CD4-positive, alpha-beta memory T cell (primary cell): ENCODE measurements around the gene CTBP2. TPM values are rescaled to one million over a fixed set of nuclear protein-coding genes. Genes with fewer than 3 reads are reported as not detected.
A peak's percentile ranks its signal among the peaks of the same experiment; 100 is the strongest.

Experiments
- CTCF ChIA-PET: fragments of 350-600 bp; sonication (Branson Sonifier 250); formaldehyde crosslinking; loops from one replicate; lab custom pipeline; 2021; ENCODE audit warnings: inconsistent platforms; ENCODE audit not compliant: partially characterized antibody; lab: Charles Lee
- POLR2A ChIA-PET: fragments of 350-600 bp; sonication (Branson Sonifier 250); formaldehyde crosslinking; loops from one replicate; lab custom pipeline; 2021; ENCODE audit not compliant: partially characterized antibody; lab: Charles Lee
- DNase-seq, 5 donors: peaks; one replicate each; pipeline versions ENCODE4 v3.0.0 to v3.0.0-alpha.2; 2020 to 2022; ENCODE audit warnings: mixed read lengths in 1 of 5
- H3K27ac ChIP-seq: one replicate; pipeline ENCODE4 v1.7.0; 2013; ENCODE audit warnings: low read depth, low read length
- H3K27me3 ChIP-seq: 2 replicates; pipeline ENCODE4 v1.7.0; 2013; ENCODE audit warnings: mild to moderate bottlenecking, low read length, moderate library complexity; ENCODE audit not compliant: insufficient read depth
- H3K36me3 ChIP-seq: 2 replicates; pipeline ENCODE4 v1.7.0; 2013; ENCODE audit warnings: mild to moderate bottlenecking, low read length, moderate library complexity; ENCODE audit not compliant: insufficient read depth
- H3K4me1 ChIP-seq: 2 replicates; pipeline ENCODE4 v1.7.0; 2013; ENCODE audit warnings: mild to moderate bottlenecking, low read length, moderate library complexity; ENCODE audit not compliant: insufficient read depth
- H3K4me3 ChIP-seq, 2 donors: one replicate each; pipeline ENCODE4 v1.7.0; 2013; ENCODE audit warnings: low read length in 2 of 2, mild to moderate bottlenecking in 1 of 2
- H3K9me3 ChIP-seq, 2 donors: one replicate each; pipeline ENCODE4 v1.7.0; 2013; ENCODE audit warnings: low read length in 2 of 2, control low read depth in 1 of 2; ENCODE audit not compliant: control insufficient read depth in 1 of 2
- H3K27ac Mint-ChIP-seq, 7 donors: one replicate each; pipeline ENCODE4 v1.8.0; 2020 to 2021; ENCODE audit warnings: mixed read lengths in 7 of 7, mild to moderate bottlenecking in 6 of 7, inconsistent platforms in 3 of 7, moderate library complexity in 3 of 7
- H3K27me3 Mint-ChIP-seq, 2 donors: one replicate each; pipeline ENCODE4 v1.8.0; 2020 to 2021; ENCODE audit warnings: mixed read lengths in 2 of 2
- H3K36me3 Mint-ChIP-seq, 2 donors: one replicate each; pipeline ENCODE4 v1.8.0; 2020 to 2021; ENCODE audit warnings: mixed read lengths in 2 of 2, inconsistent platforms in 1 of 2, mild to moderate bottlenecking in 1 of 2
- H3K4me1 Mint-ChIP-seq, 4 donors: one replicate each; pipeline ENCODE4 v1.8.0; 2020 to 2021; ENCODE audit warnings: mixed read lengths in 4 of 4, mild to moderate bottlenecking in 1 of 4
- H3K4me3 Mint-ChIP-seq, 8 donors: one replicate each; pipeline ENCODE4 v1.8.0; 2020 to 2021; ENCODE audit warnings: mixed read lengths in 8 of 8, mild to moderate bottlenecking in 7 of 8, moderate library complexity in 6 of 8, inconsistent platforms in 3 of 8
- H3K9me3 Mint-ChIP-seq, 8 donors: one replicate each; pipeline ENCODE4 v1.8.0; 2020 to 2021; ENCODE audit warnings: mixed read lengths in 8 of 8, mild to moderate bottlenecking in 5 of 8, inconsistent platforms in 3 of 8, moderate library complexity in 1 of 8
- intact Hi-C: fragments of 100-400 bp; cut with micrococcal nuclease; formaldehyde crosslinking; loops from one replicate; pipeline ENCODE4 v1.15.1; 2023
- polyA plus RNA-seq, 2 donors: library from polyadenylated mRNA; unstranded; fragments of 300-500 nt; fragmentation: Illumina TruSeq; gene quantifications; one replicate each; pipeline ENCODE4 v1.2.3, GENCODE V29; 2021
- total RNA-seq, 2 experiments: library from RNA; stranded (reverse); gene quantifications; one replicate each; pipeline ENCODE4 v1.2.3, GENCODE V29; 2021

CTBP2 gene
- total and polyA plus RNA-seq, 4 experiments from 2014 or later = 0.16 to 0.97 (median 0.61) TPM; not detected in 1

DNA sequence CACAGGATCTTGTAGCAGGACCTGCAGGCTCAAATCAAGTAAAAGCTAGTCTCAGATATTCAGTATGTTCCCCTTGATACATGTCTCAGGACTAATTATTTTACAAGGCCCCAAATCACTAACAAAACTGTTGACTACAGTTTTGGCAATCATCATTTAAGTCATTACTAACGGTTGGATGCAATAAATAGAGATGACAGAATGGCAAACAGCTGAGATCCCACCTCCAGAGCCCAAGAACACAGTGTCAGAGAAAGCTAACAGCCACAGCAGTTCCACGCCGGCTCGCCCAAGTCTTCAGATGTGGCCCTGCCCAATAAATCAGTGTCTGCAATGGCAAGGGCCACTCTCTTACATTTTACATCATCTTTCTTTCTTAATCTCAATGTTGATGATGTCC is 87.6 kb downstream of the CTBP2 start:
- DNase-seq = no peak
- H3K27me3 ChIP-seq = no peaks in the 10 kb centered on the region
- no peaks in the 10 kb centered on the region for H3K36me3 Mint-ChIP-seq
- no peaks in the 10 kb centered on the region for H3K9me3 Mint-ChIP-seq
- H3K36me3 ChIP-seq = no peaks in the 10 kb centered on the region
- peaks cover 1 to 3% of the 10 kb centered on the region in 2 donors for H3K27me3 Mint-ChIP-seq
- no peaks in the 10 kb centered on the region for H3K9me3 ChIP-seq
- H3K27ac Mint-ChIP-seq = no peak overlapping the region
- no peak overlapping the region for H3K4me3 Mint-ChIP-seq
- no peak overlapping the region for H3K27ac ChIP-seq
- ChIA-PET POLR2A (no interaction called here), CTCF (no interaction called here)
- no peak overlapping the region for H3K4me3 ChIP-seq
- no peaks in the 10 kb centered on the region for H3K4me1 Mint-ChIP-seq
- no peaks in the 10 kb centered on the region for H3K4me1 ChIP-seq
- intact Hi-C loops = no loop called here

DNA sequence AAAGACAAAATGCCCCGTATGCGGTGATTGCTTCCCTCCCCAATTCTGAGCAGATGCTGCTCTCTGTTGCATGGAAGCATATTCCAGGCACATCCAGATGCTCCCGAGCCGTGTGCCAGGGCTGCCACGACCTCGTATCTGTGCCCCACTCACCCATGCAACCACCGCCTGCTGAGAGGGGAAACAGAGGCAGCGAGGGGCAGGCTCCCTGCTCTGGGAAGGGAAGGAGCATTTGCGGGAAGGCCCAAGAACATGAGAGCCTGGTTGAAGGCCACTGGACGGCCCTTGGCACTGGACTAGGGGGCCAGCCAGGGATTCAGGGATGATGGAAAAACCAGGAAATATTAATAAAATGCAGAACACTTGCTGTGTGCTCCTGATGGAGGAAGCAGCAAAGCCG is 89.4 kb downstream of the CTBP2 start:
- no peak overlapping the region for H3K4me3 ChIP-seq
- no peak overlapping the region for H3K27ac ChIP-seq
- peaks cover 0 to 3% of the 10 kb centered on the region in 2 donors for H3K27me3 Mint-ChIP-seq
- intact Hi-C loops = no loop called here
- POLR2A ChIA-PET = no interaction called here
- no peak overlapping the region for H3K27ac Mint-ChIP-seq
- H3K36me3 ChIP-seq = no peaks in the 10 kb centered on the region
- no peak overlapping the region for H3K4me3 Mint-ChIP-seq
- CTCF ChIA-PET = no interaction called here
- no peaks in the 10 kb centered on the region for H3K4me1 ChIP-seq
- H3K9me3 Mint-ChIP-seq = no peaks in the 10 kb centered on the region
- no peaks in the 10 kb centered on the region for H3K36me3 Mint-ChIP-seq
- H3K4me1 Mint-ChIP-seq = no peaks in the 10 kb centered on the region
- H3K9me3 ChIP-seq = no peaks in the 10 kb centered on the region
- no peak for DNase-seq
- no peaks in the 10 kb centered on the region for H3K27me3 ChIP-seq

DNA sequence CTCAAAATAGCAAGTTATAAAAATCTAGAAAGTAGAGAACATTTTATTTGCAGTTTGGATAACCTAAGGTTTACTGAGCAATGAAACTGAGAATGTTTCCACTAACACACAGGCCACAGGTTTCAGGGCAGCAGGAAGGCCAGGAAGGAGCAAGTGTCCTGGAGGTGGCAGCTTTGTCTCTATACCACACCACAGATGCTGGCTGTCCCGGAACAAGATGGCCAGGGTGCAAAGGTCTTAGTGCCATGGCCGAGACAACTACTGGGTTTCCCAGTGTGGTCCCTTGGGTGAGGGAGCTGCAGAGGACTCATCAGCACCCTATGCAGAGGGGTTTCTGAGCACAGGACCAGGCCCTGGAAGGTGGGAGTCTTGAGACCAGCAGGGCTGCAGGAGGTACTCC is 92.0 kb downstream of the CTBP2 start:
- Mint-ChIP-seq H3K36me3 (no peaks in the 10 kb centered on the region), H3K4me1 (peaks cover 11 to 15% (median 14%) of the 10 kb centered on the region in 4 donors), H3K4me3 (no peak overlapping the region), H3K27ac (no peak overlapping the region), H3K27me3 (peaks cover 0 to 2% of the 10 kb centered on the region in 2 donors), H3K9me3 (no peaks in the 10 kb centered on the region)
- no peak for DNase-seq
- Histone ChIP-seq H3K27me3 (no peaks in the 10 kb centered on the region), H3K9me3 (no peaks in the 10 kb centered on the region), H3K27ac (no peak overlapping the region), H3K36me3 (no peaks in the 10 kb centered on the region), H3K4me3 (no peak overlapping the region), H3K4me1 (peaks cover 19% of the 10 kb centered on the region)
- ChIA-PET CTCF (interaction anchor here (0.7 to 1.3 kb wide), 2 partner anchors 10 to 20 kb away, joined by 3 read pairs; no protein-coding TSS in a partner anchor), POLR2A (no interaction called here)
- intact Hi-C loops = no loop called here

DNA sequence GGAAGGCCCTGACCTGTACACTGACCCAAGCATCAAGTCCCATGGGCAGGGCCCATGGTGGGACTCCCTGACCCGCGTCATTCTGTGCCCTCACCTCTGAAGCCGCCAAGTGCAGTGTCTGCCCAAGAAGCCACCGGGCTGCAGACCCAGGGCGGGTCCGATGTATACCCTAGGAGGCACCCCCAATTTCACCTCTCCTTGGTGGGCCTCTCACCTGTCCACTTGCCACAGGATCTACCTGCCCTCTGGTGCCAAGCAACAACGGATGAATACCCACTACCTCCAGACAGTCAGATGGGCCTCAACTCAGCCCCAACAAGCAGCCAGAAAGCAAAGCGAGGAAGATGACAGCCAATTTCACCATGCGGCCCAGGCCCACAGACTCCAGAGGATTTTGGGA is 92.6 kb downstream of the CTBP2 start:
- no peaks in the 10 kb centered on the region for H3K9me3 ChIP-seq
- ChIA-PET CTCF (interaction anchor here (0.7 to 1.3 kb wide), 2 partner anchors 11 to 19 kb away, joined by 3 read pairs; no protein-coding TSS in a partner anchor), POLR2A (no interaction called here)
- Mint-ChIP-seq H3K27ac (no peak overlapping the region), H3K4me3 (no peak overlapping the region), H3K36me3 (no peaks in the 10 kb centered on the region), H3K4me1 (peaks cover 11 to 15% (median 14%) of the 10 kb centered on the region in 4 donors), H3K27me3 (peaks cover 0 to 2% of the 10 kb centered on the region in 2 donors), H3K9me3 (no peaks in the 10 kb centered on the region)
- H3K4me3 ChIP-seq = no peak overlapping the region
- H3K4me1 ChIP-seq = peaks cover 19% of the 10 kb centered on the region
- intact Hi-C loops = no loop called here
- H3K27ac ChIP-seq = no peak overlapping the region
- H3K36me3 ChIP-seq = no peaks in the 10 kb centered on the region
- H3K27me3 ChIP-seq = no peaks in the 10 kb centered on the region
- no peak for DNase-seq

DNA sequence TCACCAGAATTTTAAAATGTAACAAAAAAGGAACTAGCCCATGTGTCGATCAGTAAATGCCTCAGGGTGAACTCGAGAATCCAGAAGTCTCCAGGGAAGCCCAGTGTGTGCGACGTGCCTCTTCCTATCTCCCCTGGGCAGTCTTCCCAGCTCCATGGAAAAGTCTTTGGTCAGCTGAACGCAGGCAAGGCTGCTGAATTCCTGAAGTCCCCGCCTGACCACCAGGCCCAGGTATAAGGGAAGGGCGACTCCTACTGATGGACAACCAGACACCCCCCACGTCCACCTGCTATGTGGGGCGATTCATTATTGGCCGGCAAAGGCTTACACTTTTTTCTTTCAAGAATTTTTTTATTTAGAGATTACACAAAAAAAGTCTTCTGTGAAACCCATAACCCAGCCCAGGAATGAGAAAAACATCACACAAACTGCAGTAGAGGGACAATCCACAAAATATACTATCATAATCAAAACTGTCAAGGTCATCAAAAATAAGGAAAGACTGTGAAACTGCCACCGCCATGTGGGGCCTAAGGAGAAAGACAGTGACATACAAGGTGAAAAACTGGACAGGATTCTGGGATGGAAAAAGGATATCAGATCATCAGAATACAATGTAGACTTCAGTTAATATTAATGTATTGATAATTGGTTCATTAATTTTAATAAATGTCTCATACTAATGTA is 93.5 kb downstream of the CTBP2 start:
- Mint-ChIP-seq H3K36me3 (no peaks in the 10 kb centered on the region), H3K27ac (peak overlapping the region in 1 of 7 donors; percentile 37), H3K4me3 (no peak overlapping the region), H3K27me3 (peaks cover 0 to 4% of the 10 kb centered on the region in 2 donors), H3K9me3 (no peaks in the 10 kb centered on the region), H3K4me1 (peaks cover 11 to 15% (median 14%) of the 10 kb centered on the region in 4 donors)
- no peaks in the 10 kb centered on the region for H3K9me3 ChIP-seq
- intact Hi-C loops = no loop called here
- ChIA-PET CTCF (no interaction called here), POLR2A (no interaction called here)
- no peaks in the 10 kb centered on the region for H3K36me3 ChIP-seq
- H3K4me1 ChIP-seq = peaks cover 19% of the 10 kb centered on the region
- DNase-seq = no peak
- H3K27ac ChIP-seq = no peak overlapping the region
- H3K4me3 ChIP-seq = no peak overlapping the region
- no peaks in the 10 kb centered on the region for H3K27me3 ChIP-seq

DNA sequence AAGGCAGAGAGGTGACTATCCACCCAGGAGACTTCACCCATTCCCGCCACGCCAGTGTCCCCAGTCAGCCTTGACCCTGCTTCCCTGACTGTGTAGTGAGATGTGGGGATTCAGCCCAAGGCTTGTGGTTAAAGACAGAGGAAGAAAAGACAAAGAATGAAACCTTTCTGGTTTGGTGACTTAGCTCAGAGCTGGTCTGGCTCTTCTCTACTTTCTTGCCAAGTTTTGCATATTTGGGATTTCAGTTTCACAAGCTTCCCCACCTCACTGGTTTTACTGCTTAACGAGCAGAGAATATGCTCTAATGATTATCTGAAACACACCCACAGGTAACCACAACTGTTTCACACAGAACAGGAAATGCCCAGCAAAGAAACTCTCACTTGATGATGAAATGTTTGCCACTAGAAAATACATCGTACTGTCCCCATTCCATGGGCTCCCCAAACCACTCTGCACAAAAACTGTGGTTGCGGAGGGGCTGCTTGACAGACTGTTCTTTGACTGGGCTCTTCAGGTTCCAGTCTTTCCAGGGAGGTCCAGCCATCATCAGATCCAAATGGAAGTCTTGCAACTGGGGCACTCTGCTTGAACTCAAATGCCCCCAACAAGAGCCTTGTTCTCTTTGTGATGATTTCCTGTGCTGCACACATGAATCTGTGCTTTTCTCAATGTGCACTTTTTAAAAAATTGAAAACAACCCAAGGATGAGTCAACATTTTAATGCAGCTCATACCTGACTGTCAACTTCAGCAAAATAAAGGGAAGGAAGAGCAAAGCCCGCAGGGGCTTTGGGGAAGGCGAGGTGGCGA is 95.5 kb downstream of the CTBP2 start:
- H3K27ac Mint-ChIP-seq = peak overlapping the region in 6 of 7 donors; percentile 11 to 91 (median 60)
- H3K4me3 Mint-ChIP-seq = peak overlapping the region in 7 of 8 donors; percentile 3 to 78 (median 58)
- H3K4me1 Mint-ChIP-seq = peaks cover 11 to 15% (median 14%) of the 10 kb centered on the region in 4 donors
- intact Hi-C loops = no loop called here
- H3K27me3 Mint-ChIP-seq = peaks cover 2 to 4% of the 10 kb centered on the region in 2 donors
- POLR2A ChIA-PET = no interaction called here
- no peak overlapping the region for H3K27ac ChIP-seq
- no peaks in the 10 kb centered on the region for H3K9me3 Mint-ChIP-seq
- H3K9me3 ChIP-seq = no peaks in the 10 kb centered on the region
- CTCF ChIA-PET = interaction anchor here (1.4 to 1.5 kb wide), 2 partner anchors 8 to 18 kb away, joined by 3 to 4 read pairs; no protein-coding TSS in a partner anchor
- H3K4me1 ChIP-seq = peaks cover 19% of the 10 kb centered on the region
- DNase-seq = no peak
- no peak overlapping the region for H3K4me3 ChIP-seq
- no peaks in the 10 kb centered on the region for H3K27me3 ChIP-seq
- H3K36me3 ChIP-seq = no peaks in the 10 kb centered on the region
- no peaks in the 10 kb centered on the region for H3K36me3 Mint-ChIP-seq

DNA sequence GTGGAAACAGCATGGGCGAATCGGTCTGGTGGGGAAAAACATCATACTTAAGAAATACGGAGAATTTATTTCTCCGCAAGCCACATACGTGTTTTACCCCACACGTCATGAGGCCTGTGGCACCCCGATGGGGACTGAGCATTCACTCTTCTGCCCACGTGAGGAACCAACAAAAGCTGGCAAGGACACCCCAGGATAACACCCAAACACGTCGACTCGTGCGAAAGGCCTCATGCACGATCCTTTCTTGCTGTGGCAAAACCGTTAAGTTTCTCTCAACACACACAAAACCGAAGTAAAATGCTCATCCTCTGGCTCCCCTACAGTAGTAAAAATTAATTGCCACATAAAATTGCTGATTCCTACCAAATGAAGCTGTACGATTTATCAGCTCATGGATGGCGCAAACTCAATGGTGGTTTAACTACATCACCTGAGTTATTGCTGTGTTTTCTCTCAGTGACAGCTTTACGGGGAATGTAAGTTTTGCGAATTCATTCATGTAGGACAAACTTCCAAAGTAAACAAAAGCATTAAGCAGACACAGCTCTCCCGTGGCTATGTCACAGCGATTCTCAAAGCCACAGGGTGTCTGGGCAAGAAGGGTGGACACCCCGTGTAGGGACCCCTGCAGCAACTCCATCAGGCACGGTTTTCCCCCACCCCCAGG is 97.0 kb downstream of the CTBP2 start:
- no peak overlapping the region for H3K27ac Mint-ChIP-seq
- Histone ChIP-seq H3K4me3 (no peak overlapping the region), H3K27me3 (no peaks in the 10 kb centered on the region), H3K9me3 (no peaks in the 10 kb centered on the region), H3K36me3 (no peaks in the 10 kb centered on the region), H3K27ac (no peak overlapping the region), H3K4me1 (peaks cover 19% of the 10 kb centered on the region)
- POLR2A ChIA-PET = no interaction called here
- CTCF ChIA-PET = no interaction called here
- peaks cover 11 to 15% (median 14%) of the 10 kb centered on the region in 4 donors for H3K4me1 Mint-ChIP-seq
- intact Hi-C loops = no loop called here
- no peak for DNase-seq
- H3K27me3 Mint-ChIP-seq = peaks cover 4 to 9% of the 10 kb centered on the region in 2 donors
- H3K9me3 Mint-ChIP-seq = no peaks in the 10 kb centered on the region
- no peak overlapping the region for H3K4me3 Mint-ChIP-seq
- H3K36me3 Mint-ChIP-seq = no peaks in the 10 kb centered on the region
